GM23338 (cell line): ENCODE data around the gene WBP4. TPM values are rescaled to one million over a fixed set of nuclear protein-coding genes. Genes with fewer than 3 reads are reported as not detected.

Experiments used
- ATAC-seq: fragments of 200-7000 bp; cut with Tn5 transposase; 3 replicates; pipeline ENCODE4 v1.9.1; 2020
- DNase-seq: peaks from one replicate; pipeline ENCODE4 v3.0.0-alpha.2; 2015; ENCODE audit warnings: low spot score
- H2AFZ ChIP-seq: fragments of 200-600 bp; sonication (generic); 2 replicates; pipeline ENCODE4 v1.8.0; 2016; ENCODE audit warnings: antibody characterized with exemption, mild to moderate bottlenecking, moderate library complexity
- H3F3A ChIP-seq: fragments of 200-600 bp; sonication (generic); replicated peaks from 2 replicates; pipeline ENCODE4 v1.8.0; 2017; ENCODE audit warnings: antibody characterized with exemption, mixed run types, low read depth
- H3K27ac ChIP-seq: fragments of 200-600 bp; sonication (generic); 2 replicates; pipeline ENCODE4 v1.6.1; 2016; ENCODE audit warnings: low read depth
- H3K27me3 ChIP-seq: fragments of 200-600 bp; sonication (generic); 2 replicates; pipeline ENCODE4 v1.8.0; 2016; ENCODE audit warnings: mild to moderate bottlenecking, mixed run types, moderate library complexity; ENCODE audit not compliant: insufficient read depth
- H3K36me3 ChIP-seq: fragments of 200-600 bp; sonication (generic); 2 replicates; pipeline ENCODE4 v1.8.0; 2016; ENCODE audit warnings: mild to moderate bottlenecking; ENCODE audit not compliant: insufficient read depth
- H3K4me1 ChIP-seq: fragments of 200-600 bp; sonication (generic); 2 replicates; pipeline ENCODE4 v1.8.0; 2016; ENCODE audit warnings: mild to moderate bottlenecking, moderate library complexity; ENCODE audit not compliant: insufficient read depth
- H3K4me2 ChIP-seq: fragments of 200-600 bp; sonication (generic); 2 replicates; pipeline ENCODE4 v1.7.1; 2017; ENCODE audit warnings: mixed run types
- H3K4me3 ChIP-seq: fragments of 200-600 bp; sonication (generic); 2 replicates; pipeline ENCODE4 v1.6.1; 2016; ENCODE audit warnings: mixed run types
- H3K79me2 ChIP-seq: fragments of 200-600 bp; sonication (generic); replicated peaks from 2 replicates; pipeline ENCODE4 v1.8.0; 2017; ENCODE audit warnings: mild to moderate bottlenecking; ENCODE audit not compliant: insufficient read depth
- H3K9me2 ChIP-seq: fragments of 200-600 bp; sonication (generic); 2 replicates; pipeline ENCODE4 v1.8.0; 2017; ENCODE audit not compliant: insufficient read depth
- H4K20me1 ChIP-seq: fragments of 200-600 bp; sonication (generic); replicated peaks from 2 replicates; pipeline ENCODE4 v1.8.0; 2017; ENCODE audit warnings: mild to moderate bottlenecking; ENCODE audit not compliant: insufficient read depth
- H3K27ac Mint-ChIP-seq: 2 replicates; pipeline ENCODE4 v1.8.0; 2020; ENCODE audit warnings: inconsistent platforms, mild to moderate bottlenecking, moderate library complexity, mixed read lengths
- H3K27me3 Mint-ChIP-seq: 3 replicates; pipeline ENCODE4 v1.8.0; 2022; ENCODE audit warnings: low read depth, mild to moderate bottlenecking, moderate library complexity, mixed read lengths, inconsistent platforms; ENCODE audit not compliant: insufficient read depth, poor library complexity
- H3K36me3 Mint-ChIP-seq: 3 replicates; pipeline ENCODE4 v1.8.0; 2021; ENCODE audit warnings: low read depth, mild to moderate bottlenecking, inconsistent platforms, moderate library complexity, mixed read lengths
- H3K4me1 Mint-ChIP-seq: 3 replicates; pipeline ENCODE4 v1.8.0; 2020; ENCODE audit warnings: mild to moderate bottlenecking, inconsistent platforms, mixed read lengths
- H3K4me3 Mint-ChIP-seq: 3 replicates; pipeline ENCODE4 v1.8.0; 2021; ENCODE audit warnings: moderate library complexity, mild to moderate bottlenecking, inconsistent platforms, mixed read lengths
- H3K9me3 Mint-ChIP-seq: 3 replicates; pipeline ENCODE4 v1.8.0; 2020; ENCODE audit warnings: moderate library complexity, mild to moderate bottlenecking, inconsistent platforms, mixed read lengths
- CREB1 ChIP-seq: fragments of 250-450 bp; sonication (Bioruptor Pico); IDR thresholded peaks from 2 replicates; pipeline ENCODE4 v1.5.0; 2020; ENCODE audit warnings: low read depth, mild to moderate bottlenecking, moderate library complexity
- EZH2 ChIP-seq: fragments of 200-600 bp; sonication (generic); IDR thresholded peaks from one replicate; pipeline ENCODE4 v1.8.0; 2017; ENCODE audit warnings: antibody characterized with exemption, mild to moderate bottlenecking, low read depth; ENCODE audit not compliant: unreplicated experiment
- EZH2phosphoT487 ChIP-seq: fragments of 200-600 bp; sonication (generic); IDR thresholded peaks from one replicate; pipeline ENCODE4 v1.8.1; 2018; ENCODE audit warnings: antibody characterized with exemption; ENCODE audit not compliant: unreplicated experiment
- JUNB ChIP-seq: IDR thresholded peaks from one replicate; pipeline ENCODE4 v1.6.1; 2016; ENCODE audit warnings: antibody characterized with exemption; ENCODE audit not compliant: unreplicated experiment
- NANOG ChIP-seq: IDR thresholded peaks from 2 replicates; pipeline ENCODE4 v1.6.1; 2016; ENCODE audit warnings: antibody characterized with exemption, borderline replicate concordance
- POLR2AphosphoS5 ChIP-seq: IDR thresholded peaks from 2 replicates; pipeline ENCODE4 v1.6.1; 2016; ENCODE audit warnings: antibody characterized with exemption, low read depth
- STAT1 ChIP-seq: IDR thresholded peaks from one replicate; pipeline ENCODE4 v1.6.1; 2016; ENCODE audit warnings: antibody characterized with exemption; ENCODE audit not compliant: unreplicated experiment
- ZNF114 ChIP-seq: fragments of 250-450 bp; sonication (Bioruptor Pico); IDR thresholded peaks from 2 replicates; pipeline ENCODE4 v1.5.0; 2020; ENCODE audit warnings: mild to moderate bottlenecking, moderate library complexity
- ZNF331 ChIP-seq: fragments of 250-450 bp; sonication (Bioruptor Pico); IDR thresholded peaks from 2 replicates; pipeline ENCODE4 v1.5.0; 2020; ENCODE audit warnings: low read depth, mild to moderate bottlenecking, moderate library complexity
- polyA plus RNA-seq: library from polyadenylated mRNA; unstranded; fragments of >200 nt; fragmentation: Nextera tagmentation; extraction: Ambion mirVana; gene quantifications from 2 replicates; pipeline ENCODE4 v1.2.1, GENCODE V29; 2016
- total RNA-seq: library from RNA; depleted of rRNA; stranded (reverse); fragments of >200 nt; shearing (Covaris generic); gene quantifications from 2 replicates; pipeline ENCODE4 v1.2.3, GENCODE V29; 2014
- TF ChIP-seq, protein P1 (sequence below): fragments of 250-450 bp; sonication (Bioruptor Pico); IDR thresholded peaks from 2 replicates; pipeline ENCODE4 v1.5.0; 2020; ENCODE audit warnings: mild to moderate bottlenecking, moderate library complexity
- TF ChIP-seq, protein P2 (sequence below), 2 experiments: fragments of 200-600 bp in 1 of 2; sonication (generic) in 1 of 2; conservative IDR thresholded peaks; 2 replicates each; pipeline versions ENCODE4 v1.5.1 to v1.6.1; 2016 to 2017; ENCODE audit warnings: antibody characterized with exemption in 2 of 2, low read depth in 2 of 2, mild to moderate bottlenecking in 2 of 2, moderate library complexity in 1 of 2
- TF ChIP-seq, protein P3 (sequence below): IDR thresholded peaks from one replicate; pipeline ENCODE4 v1.6.1; 2018; ENCODE audit warnings: antibody characterized with exemption; ENCODE audit not compliant: unreplicated experiment
- TF ChIP-seq, protein P4 (sequence below): IDR thresholded peaks from 2 replicates; pipeline ENCODE4 v1.6.1; 2016; ENCODE audit warnings: antibody characterized with exemption

Gene WBP4
- total and polyA plus RNA-seq, 2 experiments from 2014 or later: 7.6 to 33.8 TPM

DNA sequence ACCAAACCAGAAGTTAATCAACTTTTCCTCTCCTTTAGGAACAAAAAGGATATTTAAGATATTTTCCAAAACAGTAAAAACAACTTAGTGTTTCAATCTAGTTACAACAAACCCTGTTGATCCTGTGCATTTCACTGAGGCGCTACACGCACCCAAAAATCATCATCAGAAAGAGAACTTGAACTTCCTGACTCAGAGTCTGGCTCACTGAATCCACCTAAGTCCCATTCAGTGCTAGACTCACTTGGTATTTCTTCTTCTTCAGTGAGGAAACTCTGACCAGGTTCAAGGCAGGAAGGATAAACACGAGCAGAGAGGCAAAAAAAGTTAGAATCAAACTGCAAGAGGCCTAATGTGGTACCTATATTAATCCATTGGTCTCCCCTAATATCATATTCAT, 69.0 kb downstream of the WBP4 start:
- Histone ChIP-seq H3K4me3 (peak overlapping the region; percentile 43), H4K20me1 (no peaks in the 10 kb centered on the region; the same call in 1 of the 2 replicates), H3K9me2 (no peaks in the 10 kb centered on the region), H3K27ac (no peak overlapping the region), H3F3A (no peaks in the 10 kb centered on the region), H3K4me2 (peak overlapping the region; percentile 71), H3K27me3 (no peaks in the 10 kb centered on the region), H3K79me2 (peaks cover 39% of the 10 kb centered on the region), H3K36me3 (no peaks in the 10 kb centered on the region), H3K4me1 (peaks cover 20% of the 10 kb centered on the region), H2AFZ (no peak overlapping the region)
- peaks cover 9% of the 10 kb centered on the region for H3K27me3 Mint-ChIP-seq
- TF ChIP-seq ZNF331: no peak
- TF ChIP-seq ZNF114 (CRISPR knock-in tag): no peak
- TF ChIP-seq EZH2: no peak
- TF ChIP-seq, protein P1, sequence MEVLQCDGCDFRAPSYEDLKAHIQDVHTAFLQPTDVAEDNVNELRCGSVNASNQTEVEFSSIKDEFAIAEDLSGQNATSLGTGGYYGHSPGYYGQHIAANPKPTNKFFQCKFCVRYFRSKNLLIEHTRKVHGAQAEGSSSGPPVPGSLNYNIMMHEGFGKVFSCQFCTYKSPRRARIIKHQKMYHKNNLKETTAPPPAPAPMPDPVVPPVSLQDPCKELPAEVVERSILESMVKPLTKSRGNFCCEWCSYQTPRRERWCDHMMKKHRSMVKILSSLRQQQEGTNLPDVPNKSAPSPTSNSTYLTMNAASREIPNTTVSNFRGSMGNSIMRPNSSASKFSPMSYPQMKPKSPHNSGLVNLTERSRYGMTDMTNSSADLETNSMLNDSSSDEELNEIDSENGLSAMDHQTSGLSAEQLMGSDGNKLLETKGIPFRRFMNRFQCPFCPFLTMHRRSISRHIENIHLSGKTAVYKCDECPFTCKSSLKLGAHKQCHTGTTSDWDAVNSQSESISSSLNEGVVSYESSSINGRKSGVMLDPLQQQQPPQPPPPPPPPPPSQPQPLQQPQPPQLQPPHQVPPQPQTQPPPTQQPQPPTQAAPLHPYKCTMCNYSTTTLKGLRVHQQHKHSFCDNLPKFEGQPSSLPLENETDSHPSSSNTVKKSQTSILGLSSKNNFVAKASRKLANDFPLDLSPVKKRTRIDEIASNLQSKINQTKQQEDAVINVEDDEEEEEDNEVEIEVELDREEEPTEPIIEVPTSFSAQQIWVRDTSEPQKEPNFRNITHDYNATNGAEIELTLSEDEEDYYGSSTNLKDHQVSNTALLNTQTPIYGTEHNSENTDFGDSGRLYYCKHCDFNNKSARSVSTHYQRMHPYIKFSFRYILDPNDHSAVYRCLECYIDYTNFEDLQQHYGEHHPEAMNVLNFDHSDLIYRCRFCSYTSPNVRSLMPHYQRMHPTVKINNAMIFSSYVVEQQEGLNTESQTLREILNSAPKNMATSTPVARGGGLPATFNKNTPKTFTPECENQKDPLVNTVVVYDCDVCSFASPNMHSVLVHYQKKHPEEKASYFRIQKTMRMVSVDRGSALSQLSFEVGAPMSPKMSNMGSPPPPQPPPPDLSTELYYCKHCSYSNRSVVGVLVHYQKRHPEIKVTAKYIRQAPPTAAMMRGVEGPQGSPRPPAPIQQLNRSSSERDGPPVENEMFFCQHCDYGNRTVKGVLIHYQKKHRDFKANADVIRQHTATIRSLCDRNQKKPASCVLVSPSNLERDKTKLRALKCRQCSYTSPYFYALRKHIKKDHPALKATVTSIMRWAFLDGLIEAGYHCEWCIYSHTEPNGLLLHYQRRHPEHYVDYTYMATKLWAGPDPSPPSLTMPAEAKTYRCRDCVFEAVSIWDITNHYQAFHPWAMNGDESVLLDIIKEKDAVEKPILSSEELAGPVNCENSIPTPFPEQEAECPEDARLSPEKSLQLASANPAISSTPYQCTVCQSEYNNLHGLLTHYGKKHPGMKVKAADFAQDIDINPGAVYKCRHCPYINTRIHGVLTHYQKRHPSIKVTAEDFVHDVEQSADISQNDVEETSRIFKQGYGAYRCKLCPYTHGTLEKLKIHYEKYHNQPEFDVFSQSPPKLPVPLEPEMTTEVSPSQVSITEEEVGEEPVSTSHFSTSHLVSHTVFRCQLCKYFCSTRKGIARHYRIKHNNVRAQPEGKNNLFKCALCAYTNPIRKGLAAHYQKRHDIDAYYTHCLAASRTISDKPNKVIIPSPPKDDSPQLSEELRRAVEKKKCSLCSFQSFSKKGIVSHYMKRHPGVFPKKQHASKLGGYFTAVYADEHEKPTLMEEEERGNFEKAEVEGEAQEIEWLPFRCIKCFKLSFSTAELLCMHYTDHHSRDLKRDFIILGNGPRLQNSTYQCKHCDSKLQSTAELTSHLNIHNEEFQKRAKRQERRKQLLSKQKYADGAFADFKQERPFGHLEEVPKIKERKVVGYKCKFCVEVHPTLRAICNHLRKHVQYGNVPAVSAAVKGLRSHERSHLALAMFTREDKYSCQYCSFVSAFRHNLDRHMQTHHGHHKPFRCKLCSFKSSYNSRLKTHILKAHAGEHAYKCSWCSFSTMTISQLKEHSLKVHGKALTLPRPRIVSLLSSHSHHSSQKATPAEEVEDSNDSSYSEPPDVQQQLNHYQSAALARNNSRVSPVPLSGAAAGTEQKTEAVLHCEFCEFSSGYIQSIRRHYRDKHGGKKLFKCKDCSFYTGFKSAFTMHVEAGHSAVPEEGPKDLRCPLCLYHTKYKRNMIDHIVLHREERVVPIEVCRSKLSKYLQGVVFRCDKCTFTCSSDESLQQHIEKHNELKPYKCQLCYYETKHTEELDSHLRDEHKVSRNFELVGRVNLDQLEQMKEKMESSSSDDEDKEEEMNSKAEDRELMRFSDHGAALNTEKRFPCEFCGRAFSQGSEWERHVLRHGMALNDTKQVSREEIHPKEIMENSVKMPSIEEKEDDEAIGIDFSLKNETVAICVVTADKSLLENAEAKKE (CRISPR knock-in tag): no peak
- TF ChIP-seq, protein P2, sequence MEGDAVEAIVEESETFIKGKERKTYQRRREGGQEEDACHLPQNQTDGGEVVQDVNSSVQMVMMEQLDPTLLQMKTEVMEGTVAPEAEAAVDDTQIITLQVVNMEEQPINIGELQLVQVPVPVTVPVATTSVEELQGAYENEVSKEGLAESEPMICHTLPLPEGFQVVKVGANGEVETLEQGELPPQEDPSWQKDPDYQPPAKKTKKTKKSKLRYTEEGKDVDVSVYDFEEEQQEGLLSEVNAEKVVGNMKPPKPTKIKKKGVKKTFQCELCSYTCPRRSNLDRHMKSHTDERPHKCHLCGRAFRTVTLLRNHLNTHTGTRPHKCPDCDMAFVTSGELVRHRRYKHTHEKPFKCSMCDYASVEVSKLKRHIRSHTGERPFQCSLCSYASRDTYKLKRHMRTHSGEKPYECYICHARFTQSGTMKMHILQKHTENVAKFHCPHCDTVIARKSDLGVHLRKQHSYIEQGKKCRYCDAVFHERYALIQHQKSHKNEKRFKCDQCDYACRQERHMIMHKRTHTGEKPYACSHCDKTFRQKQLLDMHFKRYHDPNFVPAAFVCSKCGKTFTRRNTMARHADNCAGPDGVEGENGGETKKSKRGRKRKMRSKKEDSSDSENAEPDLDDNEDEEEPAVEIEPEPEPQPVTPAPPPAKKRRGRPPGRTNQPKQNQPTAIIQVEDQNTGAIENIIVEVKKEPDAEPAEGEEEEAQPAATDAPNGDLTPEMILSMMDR (conservative IDR thresholded peaks at IDR 0.05; ENCODE audit: low read depth in 2 of 2): no peak
- no peak for TF ChIP-seq STAT1
- TF ChIP-seq JUNB: no peak
- TF ChIP-seq EZH2phosphoT487: no peak
- TF ChIP-seq NANOG: no peak
- TF ChIP-seq, protein P3, sequence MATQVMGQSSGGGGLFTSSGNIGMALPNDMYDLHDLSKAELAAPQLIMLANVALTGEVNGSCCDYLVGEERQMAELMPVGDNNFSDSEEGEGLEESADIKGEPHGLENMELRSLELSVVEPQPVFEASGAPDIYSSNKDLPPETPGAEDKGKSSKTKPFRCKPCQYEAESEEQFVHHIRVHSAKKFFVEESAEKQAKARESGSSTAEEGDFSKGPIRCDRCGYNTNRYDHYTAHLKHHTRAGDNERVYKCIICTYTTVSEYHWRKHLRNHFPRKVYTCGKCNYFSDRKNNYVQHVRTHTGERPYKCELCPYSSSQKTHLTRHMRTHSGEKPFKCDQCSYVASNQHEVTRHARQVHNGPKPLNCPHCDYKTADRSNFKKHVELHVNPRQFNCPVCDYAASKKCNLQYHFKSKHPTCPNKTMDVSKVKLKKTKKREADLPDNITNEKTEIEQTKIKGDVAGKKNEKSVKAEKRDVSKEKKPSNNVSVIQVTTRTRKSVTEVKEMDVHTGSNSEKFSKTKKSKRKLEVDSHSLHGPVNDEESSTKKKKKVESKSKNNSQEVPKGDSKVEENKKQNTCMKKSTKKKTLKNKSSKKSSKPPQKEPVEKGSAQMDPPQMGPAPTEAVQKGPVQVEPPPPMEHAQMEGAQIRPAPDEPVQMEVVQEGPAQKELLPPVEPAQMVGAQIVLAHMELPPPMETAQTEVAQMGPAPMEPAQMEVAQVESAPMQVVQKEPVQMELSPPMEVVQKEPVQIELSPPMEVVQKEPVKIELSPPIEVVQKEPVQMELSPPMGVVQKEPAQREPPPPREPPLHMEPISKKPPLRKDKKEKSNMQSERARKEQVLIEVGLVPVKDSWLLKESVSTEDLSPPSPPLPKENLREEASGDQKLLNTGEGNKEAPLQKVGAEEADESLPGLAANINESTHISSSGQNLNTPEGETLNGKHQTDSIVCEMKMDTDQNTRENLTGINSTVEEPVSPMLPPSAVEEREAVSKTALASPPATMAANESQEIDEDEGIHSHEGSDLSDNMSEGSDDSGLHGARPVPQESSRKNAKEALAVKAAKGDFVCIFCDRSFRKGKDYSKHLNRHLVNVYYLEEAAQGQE: no peak
- TF ChIP-seq, protein P4, sequence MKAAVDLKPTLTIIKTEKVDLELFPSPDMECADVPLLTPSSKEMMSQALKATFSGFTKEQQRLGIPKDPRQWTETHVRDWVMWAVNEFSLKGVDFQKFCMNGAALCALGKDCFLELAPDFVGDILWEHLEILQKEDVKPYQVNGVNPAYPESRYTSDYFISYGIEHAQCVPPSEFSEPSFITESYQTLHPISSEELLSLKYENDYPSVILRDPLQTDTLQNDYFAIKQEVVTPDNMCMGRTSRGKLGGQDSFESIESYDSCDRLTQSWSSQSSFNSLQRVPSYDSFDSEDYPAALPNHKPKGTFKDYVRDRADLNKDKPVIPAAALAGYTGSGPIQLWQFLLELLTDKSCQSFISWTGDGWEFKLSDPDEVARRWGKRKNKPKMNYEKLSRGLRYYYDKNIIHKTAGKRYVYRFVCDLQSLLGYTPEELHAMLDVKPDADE: no peak
- TF ChIP-seq CREB1: no peak
- TF ChIP-seq POLR2AphosphoS5: no peak
- H3K36me3 Mint-ChIP-seq: peaks cover 34% of the 10 kb centered on the region
- H3K4me3 Mint-ChIP-seq: peak overlapping the region; percentile 97
- peaks cover 27% of the 10 kb centered on the region for H3K4me1 Mint-ChIP-seq
- no peak overlapping the region for H3K27ac Mint-ChIP-seq
- H3K9me3 Mint-ChIP-seq: peaks cover 3% of the 10 kb centered on the region; the same call in 1 of the 3 replicates
- DNase-seq: no peak
- ATAC-seq: no peak
